ENCODE data around the gene CSMD2.

CSMD2 gene

GRCh38 chr1:34137411-34137810 is 27.6 kb downstream of the CSMD2 start:
- in situ Hi-C loops (cut with MboI; ENCODE audit: low sequenced_read_pairs) = no loop called here
- H3K9me3 ChIP-seq = no peaks in the 10 kb centered on the region
- no peak for DNase-seq (ENCODE audit: low spot score in 2 of 2)
- H3K4me3 ChIP-seq = no peak overlapping the region
- H3K4me1 ChIP-seq = no peaks in the 10 kb centered on the region
- H3K36me3 ChIP-seq (replicated peaks) = no peaks in the 10 kb centered on the region
- H3K27me3 ChIP-seq (ENCODE audit: low read depth) = no peaks in the 10 kb centered on the region

- Histone ChIP-seq H3K4me3 (no peak overlapping the region), H3K36me3 (replicated peaks) (no peaks in the 10 kb centered on the region), H3K9me3 (no peaks in the 10 kb centered on the region), H3K4me1 (no peaks in the 10 kb centered on the region), H3K27me3 (ENCODE audit: low read depth) (no peaks in the 10 kb centered on the region)
- in situ Hi-C loops (cut with MboI; ENCODE audit: low sequenced_read_pairs) = no loop called here
- DNase-seq (ENCODE audit: low spot score in 2 of 2) = no peak
These were observed 32.9 kb downstream of the CSMD2 start for GRCh38 chr1:34132161-34132420.

GRCh38 chr1:34131396-34132160 is 33.5 kb downstream of the CSMD2 start:
- Histone ChIP-seq H3K9me3 (no peaks in the 10 kb centered on the region), H3K27me3 (ENCODE audit: low read depth) (no peaks in the 10 kb centered on the region), H3K4me3 (no peak overlapping the region), H3K4me1 (no peaks in the 10 kb centered on the region), H3K36me3 (replicated peaks) (no peaks in the 10 kb centered on the region)
- in situ Hi-C loops (cut with MboI; ENCODE audit: low sequenced_read_pairs) = no loop called here
- DNase-seq (ENCODE audit: low spot score in 2 of 2) = no peak

DNA sequence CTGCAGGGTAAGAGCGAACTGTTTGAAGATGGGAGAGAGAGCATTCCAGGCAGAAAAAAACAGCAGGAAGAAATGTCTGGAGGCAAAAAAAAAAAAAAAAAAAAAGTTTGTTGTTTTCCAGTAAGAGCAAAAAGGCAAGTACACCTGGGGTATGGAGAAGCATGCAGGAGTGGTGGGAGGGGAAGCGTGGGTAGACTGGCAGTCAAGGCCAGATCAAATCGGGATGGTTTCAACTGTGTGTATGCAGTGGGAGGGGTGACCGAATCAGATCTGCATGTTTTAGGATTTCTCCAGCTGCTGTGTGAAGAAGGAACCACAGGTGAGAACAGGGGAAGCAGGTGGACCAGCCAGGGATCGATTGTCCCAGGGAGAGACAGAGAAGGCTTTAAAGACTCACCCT is 34.7 kb downstream of the CSMD2 start:
- H3K4me3 ChIP-seq = no peak overlapping the region
- no peaks in the 10 kb centered on the region for H3K36me3 ChIP-seq (replicated peaks)
- DNase-seq (ENCODE audit: low spot score in 2 of 2) = no peak
- in situ Hi-C loops (cut with MboI; ENCODE audit: low sequenced_read_pairs) = no loop called here
- no peaks in the 10 kb centered on the region for H3K9me3 ChIP-seq
- H3K4me1 ChIP-seq = no peaks in the 10 kb centered on the region
- H3K27me3 ChIP-seq (ENCODE audit: low read depth) = no peaks in the 10 kb centered on the region

GRCh38 chr1:34129630-34130029 is 35.4 kb downstream of the CSMD2 start:
- DNase-seq (ENCODE audit: low spot score in 2 of 2) = no peak
- H3K27me3 ChIP-seq (ENCODE audit: low read depth) = no peaks in the 10 kb centered on the region
- in situ Hi-C loops (cut with MboI; ENCODE audit: low sequenced_read_pairs) = no loop called here
- H3K9me3 ChIP-seq = no peaks in the 10 kb centered on the region
- no peak overlapping the region for H3K4me3 ChIP-seq
- no peaks in the 10 kb centered on the region for H3K4me1 ChIP-seq
- no peaks in the 10 kb centered on the region for H3K36me3 ChIP-seq (replicated peaks)

DNA sequence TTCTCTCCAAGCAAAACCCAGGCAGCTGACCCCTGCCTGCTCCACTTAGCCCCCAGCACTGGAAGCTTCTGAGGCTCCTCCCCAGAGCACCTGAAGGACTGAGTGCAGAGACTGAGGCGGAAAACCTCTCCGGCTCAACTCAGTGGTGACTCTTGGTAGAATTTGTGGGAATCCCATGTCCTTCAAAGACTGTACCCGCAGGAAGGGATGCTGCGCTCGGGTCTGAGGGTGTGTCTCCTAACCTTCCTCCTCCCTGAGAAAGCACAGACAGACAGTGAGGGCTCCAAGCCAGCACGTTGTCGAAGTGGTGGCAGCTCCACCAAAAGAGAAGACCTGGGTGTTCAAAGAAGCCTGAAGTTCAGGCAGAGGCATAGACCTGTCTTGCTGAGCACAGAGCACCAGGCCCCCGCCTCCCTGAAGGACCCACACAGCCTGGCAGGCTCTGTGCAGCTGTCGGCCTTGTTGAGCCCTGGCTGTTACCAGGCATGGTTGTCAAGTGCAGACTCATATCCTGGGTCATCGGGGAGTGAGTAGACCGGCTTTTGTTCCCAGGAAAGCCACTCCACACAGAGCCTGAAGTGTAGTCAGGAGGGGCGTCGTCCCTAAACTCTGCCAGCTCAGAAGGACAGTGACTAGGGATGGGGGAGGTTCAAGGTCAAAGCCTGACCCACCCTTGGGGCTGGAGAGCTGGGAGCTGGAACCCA is 36.7 kb downstream of the CSMD2 start:
- Histone ChIP-seq H3K9me3 (no peaks in the 10 kb centered on the region), H3K4me3 (no peak overlapping the region), H3K36me3 (replicated peaks) (no peaks in the 10 kb centered on the region), H3K4me1 (no peaks in the 10 kb centered on the region), H3K27me3 (ENCODE audit: low read depth) (no peaks in the 10 kb centered on the region)
- no peak for DNase-seq (ENCODE audit: low spot score in 2 of 2)
- in situ Hi-C loops (cut with MboI; ENCODE audit: low sequenced_read_pairs) = no loop called here

GRCh38 chr1:34127006-34128000 is 37.7 kb downstream of the CSMD2 start:
- H3K27me3 ChIP-seq (ENCODE audit: low read depth) = no peaks in the 10 kb centered on the region
- no peak for DNase-seq (ENCODE audit: low spot score in 2 of 2)
- H3K4me3 ChIP-seq = no peak overlapping the region
- no peaks in the 10 kb centered on the region for H3K36me3 ChIP-seq (replicated peaks)
- H3K4me1 ChIP-seq = no peaks in the 10 kb centered on the region
- in situ Hi-C loops (cut with MboI; ENCODE audit: low sequenced_read_pairs) = no loop called here
- no peaks in the 10 kb centered on the region for H3K9me3 ChIP-seq

DNA sequence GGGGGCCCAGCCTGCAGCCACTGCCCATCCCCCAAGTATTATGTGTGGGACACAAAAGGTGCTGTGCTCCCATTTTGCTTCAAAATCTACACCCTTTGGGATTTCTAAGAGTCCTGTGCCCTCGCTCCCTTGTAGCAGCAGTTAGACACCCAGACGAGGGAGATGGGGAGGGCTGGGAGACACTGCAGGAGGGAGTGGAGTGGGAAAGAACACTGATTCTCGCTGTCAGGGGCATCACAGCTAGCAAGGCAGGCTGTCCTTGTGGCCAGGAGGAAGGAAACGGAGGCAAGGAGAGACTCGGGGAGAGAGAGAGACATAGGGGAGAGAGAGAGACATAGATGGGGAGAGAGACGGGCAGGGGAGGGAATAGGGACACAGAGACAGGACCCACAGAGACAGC is 38.5 kb downstream of the CSMD2 start:
- H3K9me3 ChIP-seq = no peaks in the 10 kb centered on the region
- no peaks in the 10 kb centered on the region for H3K4me1 ChIP-seq
- in situ Hi-C loops (cut with MboI; ENCODE audit: low sequenced_read_pairs) = no loop called here
- no peak for DNase-seq (ENCODE audit: low spot score in 2 of 2)
- no peak overlapping the region for H3K4me3 ChIP-seq
- H3K36me3 ChIP-seq (replicated peaks) = no peaks in the 10 kb centered on the region
- no peaks in the 10 kb centered on the region for H3K27me3 ChIP-seq (ENCODE audit: low read depth)

GRCh38 chr1:34125721-34126380 is 39.2 kb downstream of the CSMD2 start:
- no peaks in the 10 kb centered on the region for H3K4me1 ChIP-seq
- in situ Hi-C loops (cut with MboI; ENCODE audit: low sequenced_read_pairs) = no loop called here
- no peak overlapping the region for H3K4me3 ChIP-seq
- H3K9me3 ChIP-seq = no peaks in the 10 kb centered on the region
- no peaks in the 10 kb centered on the region for H3K36me3 ChIP-seq (replicated peaks)
- DNase-seq (ENCODE audit: low spot score in 2 of 2) = no peak
- no peaks in the 10 kb centered on the region for H3K27me3 ChIP-seq (ENCODE audit: low read depth)

GRCh38 chr1:34122080-34122932 is 42.7 kb downstream of the CSMD2 start:
- Histone ChIP-seq H3K36me3 (replicated peaks) (no peaks in the 10 kb centered on the region), H3K27me3 (ENCODE audit: low read depth) (no peaks in the 10 kb centered on the region), H3K4me1 (no peaks in the 10 kb centered on the region), H3K9me3 (no peaks in the 10 kb centered on the region), H3K4me3 (no peak overlapping the region)
- no peak for DNase-seq (ENCODE audit: low spot score in 2 of 2)
- in situ Hi-C loops (cut with MboI; ENCODE audit: low sequenced_read_pairs) = no loop called here

DNA sequence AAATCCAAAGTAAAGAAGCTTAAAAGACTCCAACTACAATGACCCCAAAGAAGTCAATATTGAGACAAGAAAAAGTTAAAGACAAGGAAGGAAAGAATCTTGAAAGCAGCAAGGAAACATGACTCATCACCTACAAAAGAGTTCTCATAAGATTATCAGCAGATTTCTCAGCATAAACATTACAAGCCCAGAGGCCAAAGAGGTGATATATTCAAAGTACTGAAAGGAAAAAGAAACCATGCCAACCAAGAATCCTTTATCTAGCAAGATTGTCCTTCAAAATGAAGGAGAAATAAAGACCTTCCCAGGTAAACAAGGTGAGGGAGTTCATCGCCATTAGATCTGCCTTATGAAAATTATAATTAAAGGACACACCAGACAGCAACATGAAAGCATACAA is 49.8 kb downstream of the CSMD2 start:
- no peaks in the 10 kb centered on the region for H3K4me1 ChIP-seq
- no peak overlapping the region for H3K4me3 ChIP-seq
- no peak for DNase-seq (ENCODE audit: low spot score in 2 of 2)
- H3K9me3 ChIP-seq = no peaks in the 10 kb centered on the region
- H3K36me3 ChIP-seq (replicated peaks) = no peaks in the 10 kb centered on the region
- in situ Hi-C loops (cut with MboI; ENCODE audit: low sequenced_read_pairs) = no loop called here
- H3K27me3 ChIP-seq (ENCODE audit: low read depth) = no peaks in the 10 kb centered on the region

DNA sequence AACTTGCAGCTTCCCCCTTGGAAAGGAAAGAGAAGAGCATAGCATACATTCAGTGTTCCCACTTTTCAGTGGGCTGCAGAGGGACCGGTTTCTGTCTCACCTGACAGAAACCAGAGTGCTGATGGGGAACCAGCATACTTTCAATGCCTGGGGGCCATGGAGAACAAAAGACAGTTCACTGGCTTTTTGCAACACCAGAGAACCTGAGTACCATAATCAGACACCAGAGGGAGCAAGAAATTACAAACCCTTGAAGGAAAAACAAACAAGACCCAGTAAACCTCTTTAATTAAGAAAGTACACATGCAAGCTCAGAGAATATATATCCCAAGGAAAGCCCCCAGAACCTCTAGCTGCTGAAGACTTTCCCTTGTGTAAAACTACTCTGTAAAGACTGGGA is 51.1 kb downstream of the CSMD2 start:
- no peak overlapping the region for H3K4me3 ChIP-seq
- in situ Hi-C loops (cut with MboI; ENCODE audit: low sequenced_read_pairs) = no loop called here

DNA sequence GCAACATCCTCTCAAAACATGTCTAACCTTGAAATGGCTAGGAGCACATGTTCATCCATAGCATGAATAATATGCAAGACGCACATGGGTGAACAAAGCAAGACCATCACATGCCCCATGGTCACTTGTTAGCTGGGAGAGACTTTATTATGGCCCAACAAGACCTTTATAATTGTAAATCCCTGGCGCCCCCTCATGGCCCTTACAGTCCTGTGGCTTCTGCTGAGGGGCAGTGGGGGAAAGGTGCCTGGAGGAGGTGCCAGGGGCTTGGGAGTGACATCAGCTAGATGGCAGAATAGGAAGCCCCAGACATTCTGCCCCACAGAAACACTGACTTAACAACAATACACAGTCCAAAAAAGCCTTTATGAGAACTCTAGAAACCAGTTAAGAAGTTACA is 51.7 kb downstream of the CSMD2 start:
- H3K36me3 ChIP-seq (replicated peaks) = no peaks in the 10 kb centered on the region
- H3K4me1 ChIP-seq = no peaks in the 10 kb centered on the region
- in situ Hi-C loops (cut with MboI; ENCODE audit: low sequenced_read_pairs) = no loop called here
- no peaks in the 10 kb centered on the region for H3K27me3 ChIP-seq (ENCODE audit: low read depth)
- no peak overlapping the region for H3K4me3 ChIP-seq
- H3K9me3 ChIP-seq = no peaks in the 10 kb centered on the region
- DNase-seq (ENCODE audit: low spot score in 2 of 2) = no peak

More for the DNA sequence above, 51.1 kb downstream of the CSMD2 start:
- H3K9me3 ChIP-seq = no peaks in the 10 kb centered on the region
- no peaks in the 10 kb centered on the region for H3K4me1 ChIP-seq
- H3K27me3 ChIP-seq (ENCODE audit: low read depth) = no peaks in the 10 kb centered on the region
- H3K36me3 ChIP-seq (replicated peaks) = no peaks in the 10 kb centered on the region
- DNase-seq (ENCODE audit: low spot score in 2 of 2) = peak; percentile 8 to 12
